Mesenteric fat pad (tissue), 1 donor: ENCODE results near the gene ZNF764. TPM values are rescaled to one million over a fixed set of nuclear protein-coding genes. Genes with fewer than 3 reads are reported as not detected.
"Not testable (repeated sequence)": the region's sequence is repeated elsewhere in the genome, so short reads cannot be mapped to it uniquely, and the experiment has no call there.

Experiments
- DNase-seq: peaks from one replicate; pipeline ENCODE4 v3.0.0-alpha.2; 2020; ENCODE audit warnings: low spot score
- long read RNA-seq: library from polyadenylated mRNA; unstranded; transcript quantifications from one replicate; pipeline ENCODE4 v2.0.0, GENCODE V29; 2020
- total RNA-seq: library from RNA; stranded (reverse); fragmentation: NEBNext Ultra II Directional; extraction: Animal tissue kit (Norgen Biotek cat#: 25700); gene quantifications from one replicate; pipeline ENCODE4 v1.2.1, GENCODE V29; 2021
- donor health status: DM: yes; HTN: yes; CAD: no.

ZNF764 gene
- 5.9 TPM for total RNA-seq
- long read RNA-seq, partial matches to known transcripts: 0 of 6 reads
- long read RNA-seq, other reads (novel, unspliced or antisense): 1 of 6 reads

DNA sequence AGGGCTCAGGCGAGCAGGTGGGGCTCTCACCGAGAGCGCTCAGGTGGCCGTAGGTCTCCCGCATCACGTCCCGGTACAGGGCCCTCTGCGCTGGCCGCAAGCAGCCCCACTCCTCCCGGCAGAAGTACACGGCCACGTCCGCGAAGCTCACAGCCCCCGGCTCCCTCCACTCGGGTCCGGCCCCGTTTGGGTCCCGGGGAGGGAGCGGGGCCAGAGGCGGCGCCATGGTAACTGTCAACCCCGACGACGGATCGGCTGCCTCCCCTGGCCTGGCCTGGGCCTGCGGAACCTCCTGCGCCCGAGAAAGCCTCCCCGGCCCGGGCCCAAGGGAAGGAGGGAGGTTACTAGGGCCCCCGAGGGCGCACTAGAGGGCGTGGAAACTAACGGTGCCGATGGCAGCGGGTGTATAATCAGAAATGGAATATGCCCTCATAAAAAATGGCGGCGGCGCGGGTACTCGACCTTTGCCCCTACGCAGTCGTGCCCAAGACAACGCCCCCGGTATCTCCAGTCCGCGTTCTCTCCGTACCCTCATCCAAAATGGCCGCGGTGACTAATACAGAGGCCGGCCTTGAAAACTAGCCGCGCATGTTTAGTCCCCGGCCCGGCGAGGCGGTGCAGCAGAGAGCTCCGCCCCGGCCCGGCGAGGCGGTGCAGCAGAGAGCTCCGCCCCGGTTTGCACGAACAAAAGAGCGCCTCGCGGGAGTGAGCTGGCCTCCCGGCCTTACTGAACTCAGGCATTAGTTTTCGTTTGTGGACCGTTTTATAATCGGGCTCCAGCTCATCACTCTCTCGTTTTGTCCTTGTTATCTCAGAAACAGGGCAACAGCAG lies at the start of gene ZNF764:
Gene ZNF764, minus strand, starts transcription at position 418 of the 832 bp plus-strand sequence. Its CDS starts 192 bp downstream, at position 226.
- peak; percentile 98 for DNase-seq

DNA sequence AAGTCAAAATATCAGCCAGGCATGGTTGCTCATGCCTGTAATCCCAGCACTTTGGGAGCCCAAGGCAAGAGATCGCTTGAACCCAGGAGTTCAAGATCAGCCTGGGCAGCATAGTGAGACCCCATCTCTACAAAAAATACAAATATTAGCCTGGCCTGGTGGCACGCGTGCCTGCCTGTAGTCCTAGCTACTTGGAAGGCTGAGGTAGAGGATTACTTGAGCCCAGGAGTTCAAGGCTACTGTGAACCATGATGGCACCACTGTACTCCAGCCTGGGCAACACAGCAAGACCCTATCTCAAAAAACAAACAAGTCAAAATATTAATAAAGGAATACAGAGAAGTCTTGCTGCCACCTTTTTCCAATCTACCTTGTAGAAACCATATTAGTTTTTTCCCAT lies 47.8 kb upstream of the ZNF764 start:
- no peak for DNase-seq

DNA sequence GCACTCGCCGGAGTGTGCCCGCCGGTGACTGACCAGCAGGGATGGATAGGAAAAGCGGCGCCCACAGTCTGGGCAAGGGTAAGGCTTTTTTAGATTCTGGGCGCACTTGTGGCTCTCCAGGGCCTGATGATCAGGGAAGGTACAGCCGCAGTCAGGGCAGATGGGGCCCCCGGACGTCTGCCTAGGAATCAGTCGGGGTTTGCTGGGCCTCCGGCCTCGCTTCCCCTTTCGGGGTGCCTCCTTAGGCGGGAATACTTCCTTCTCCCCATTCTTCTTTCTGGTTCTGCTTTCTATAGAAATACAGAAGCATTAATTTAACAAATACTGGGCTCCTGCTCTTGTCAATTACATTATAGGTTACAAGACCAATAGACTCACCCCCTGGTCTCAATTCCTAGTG lies 47.0 kb upstream of the ZNF764 start:
- DNase-seq: no peak

DNA sequence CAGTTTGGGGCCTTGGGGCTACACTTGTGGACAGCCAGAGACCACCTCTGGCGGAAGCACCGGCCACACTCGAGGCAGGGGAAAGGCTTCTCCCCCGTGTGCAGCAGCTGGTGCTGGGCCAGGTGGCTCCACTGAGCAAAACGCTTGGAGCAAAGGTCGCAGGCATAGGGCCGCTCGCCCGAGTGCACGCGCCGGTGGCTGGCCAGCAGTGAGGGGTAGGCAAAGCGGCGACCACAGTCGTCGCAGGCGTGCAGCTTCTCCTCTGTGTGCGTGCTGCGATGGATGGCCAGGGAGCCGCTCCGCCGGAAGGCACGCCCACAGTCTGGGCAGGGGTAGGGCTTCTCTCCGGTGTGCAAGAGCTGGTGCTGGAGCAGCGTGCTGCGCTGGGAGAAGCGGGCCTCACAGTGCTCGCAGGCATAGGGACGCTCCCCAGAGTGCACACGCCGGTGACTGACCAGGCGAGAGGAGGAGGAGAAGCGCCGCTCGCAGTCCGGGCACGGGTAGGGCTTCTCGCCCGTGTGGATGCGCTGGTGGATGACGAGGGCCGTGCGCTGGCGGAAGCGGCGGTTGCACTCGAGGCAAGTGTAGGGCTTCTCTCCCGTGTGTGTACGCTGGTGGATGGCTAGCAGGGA lies 46.3 kb upstream of the ZNF764 start:
- no peak for DNase-seq

DNA sequence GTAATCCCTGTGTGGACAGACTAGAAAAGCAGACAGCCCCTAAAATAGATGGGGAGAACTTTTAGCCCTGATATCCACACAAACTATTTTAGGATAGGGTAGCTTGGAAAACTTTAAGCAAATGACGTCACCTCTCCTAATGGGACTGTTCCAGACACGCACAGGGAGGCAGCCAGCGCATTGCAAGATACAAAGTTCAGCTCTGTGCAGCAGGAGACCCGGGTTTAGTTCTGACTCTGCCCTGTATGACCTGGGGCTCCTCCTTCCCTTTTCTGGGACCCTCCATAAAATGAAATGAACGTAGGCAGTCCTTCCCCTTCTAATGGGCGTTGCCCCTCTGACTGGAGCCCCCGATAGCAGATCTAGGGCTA lies 45.8 kb upstream of the ZNF764 start:
- DNase-seq: no peak

DNA sequence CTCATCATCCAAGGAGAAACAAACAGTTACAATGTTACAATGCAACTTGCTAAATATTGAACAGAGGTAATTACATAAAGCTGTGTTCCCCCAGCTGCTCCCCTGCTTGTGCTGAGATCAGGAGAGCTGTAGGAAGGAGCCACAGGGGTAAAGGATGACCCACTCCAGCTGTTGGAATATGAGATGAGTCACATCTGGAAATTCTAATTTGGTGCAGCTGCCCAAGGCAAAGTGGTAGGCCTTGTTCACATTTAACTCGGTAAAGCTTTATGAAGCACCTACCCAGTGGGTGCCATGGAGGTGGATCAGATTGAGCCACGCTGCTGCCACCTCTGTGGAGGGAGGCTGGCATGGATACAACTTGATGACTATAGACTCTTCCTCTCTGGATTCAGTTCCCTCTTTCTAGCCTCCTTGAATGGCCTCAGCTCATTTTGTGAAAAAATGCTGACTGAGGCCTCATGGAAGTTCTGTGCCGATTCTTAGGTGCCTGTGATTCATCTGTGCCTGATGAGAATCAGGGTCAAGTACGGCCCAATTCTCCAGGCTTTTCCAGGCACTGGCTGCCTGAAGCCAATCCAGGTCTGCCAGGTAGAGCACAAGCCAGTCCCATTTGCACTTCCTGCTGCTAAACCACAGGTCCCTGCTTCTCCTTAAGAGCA lies 44.6 kb upstream of the ZNF764 start:
- DNase-seq: no peak

DNA sequence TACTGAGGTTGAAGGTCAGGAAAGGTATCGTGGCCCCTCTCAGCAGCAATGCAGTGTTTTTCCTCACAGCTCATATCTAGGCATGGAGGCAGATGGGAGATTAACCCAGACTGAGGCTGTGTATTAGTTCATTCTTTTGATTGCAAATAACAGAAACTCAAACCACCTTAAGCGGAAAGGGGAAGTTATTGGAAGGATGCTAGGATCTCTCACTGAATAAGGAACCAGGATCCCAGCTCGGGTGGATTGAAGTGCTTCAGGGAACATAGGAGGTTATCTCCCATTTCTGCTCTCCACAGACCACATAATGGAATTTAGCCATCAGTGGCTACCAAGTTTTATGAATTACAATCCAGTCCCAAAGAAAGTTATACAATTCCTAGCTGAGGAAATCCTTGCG lies 43.8 kb upstream of the ZNF764 start:
- no peak for DNase-seq

DNA sequence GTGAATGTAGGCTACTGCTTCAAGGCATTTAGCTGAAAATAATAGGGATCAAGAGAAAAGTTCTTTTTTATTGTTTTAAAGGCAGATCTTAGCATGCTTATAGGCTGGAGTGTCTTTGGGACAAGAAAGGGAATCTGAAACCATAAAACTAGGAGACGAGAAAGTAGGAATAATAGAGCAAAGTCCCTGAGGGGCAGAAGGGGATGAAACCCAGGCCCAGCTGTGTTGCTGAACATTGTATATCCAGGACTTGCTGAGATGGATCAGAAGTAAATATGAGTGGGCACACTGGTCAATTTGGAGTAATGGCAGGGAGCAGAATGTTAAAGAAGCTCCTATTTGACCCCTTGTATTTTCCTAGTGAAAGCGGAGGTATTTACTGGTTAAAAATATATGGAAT lies 42.8 kb upstream of the ZNF764 start:
- DNase-seq: no peak

DNA sequence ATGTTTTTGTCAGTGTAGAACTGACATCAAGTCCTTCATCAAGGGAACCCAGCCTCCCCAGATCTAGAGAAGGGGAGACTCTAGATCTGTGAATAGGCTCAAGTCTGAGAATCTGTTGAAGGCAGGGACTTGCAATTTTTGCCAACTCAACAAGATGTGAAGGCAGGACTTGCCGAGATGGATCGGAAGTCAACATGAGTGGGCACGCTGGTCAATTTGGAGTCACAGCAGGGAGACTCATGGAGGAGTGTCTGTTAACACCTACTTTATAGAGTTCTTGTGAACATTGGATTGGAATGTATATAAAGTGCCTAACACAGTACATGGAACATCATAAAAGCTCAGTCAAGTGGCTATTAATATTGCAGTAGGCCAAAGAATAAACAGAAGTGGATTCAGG lies 42.0 kb upstream of the ZNF764 start:
- no peak for DNase-seq

DNA sequence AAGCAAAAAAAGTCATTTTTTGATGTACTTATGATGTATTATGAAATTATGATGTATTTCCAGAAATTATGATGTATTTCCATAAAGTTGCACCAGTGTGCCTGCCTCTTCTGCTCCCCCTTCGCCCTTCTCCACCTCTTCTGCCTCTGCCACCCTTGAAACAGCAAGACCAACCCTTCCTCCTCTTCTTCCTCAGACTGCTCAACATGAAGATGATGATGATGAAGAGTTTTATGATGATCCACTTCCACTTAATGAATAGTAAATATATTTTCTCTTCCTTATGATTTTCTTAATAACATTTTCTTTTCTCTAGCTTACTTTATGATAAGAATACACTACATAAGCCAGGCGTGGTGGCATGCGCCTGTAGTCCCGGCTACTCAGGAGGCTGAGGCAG lies 34.7 kb upstream of the ZNF764 start:
- DNase-seq: no peak

DNA sequence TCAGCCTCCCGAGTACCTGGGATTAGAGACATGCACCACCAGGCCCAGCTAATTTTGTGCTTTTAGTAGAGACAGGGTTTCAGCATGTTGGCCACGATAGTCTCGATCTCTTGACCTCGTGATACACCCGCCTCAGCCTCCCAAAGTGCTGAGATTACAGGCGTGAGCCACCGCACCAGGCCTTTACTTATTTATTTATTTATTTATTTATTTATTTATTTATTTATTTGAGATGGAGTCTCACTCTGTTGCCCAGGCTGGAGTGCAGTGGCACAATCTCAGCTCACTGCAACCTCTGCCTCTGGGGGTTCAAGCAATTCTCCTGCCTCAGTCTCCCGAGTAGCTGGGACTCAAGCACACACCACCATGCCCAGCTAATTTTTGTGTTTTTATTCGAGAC lies 32.7 kb upstream of the ZNF764 start:
- not testable (repeated sequence) for DNase-seq

DNA sequence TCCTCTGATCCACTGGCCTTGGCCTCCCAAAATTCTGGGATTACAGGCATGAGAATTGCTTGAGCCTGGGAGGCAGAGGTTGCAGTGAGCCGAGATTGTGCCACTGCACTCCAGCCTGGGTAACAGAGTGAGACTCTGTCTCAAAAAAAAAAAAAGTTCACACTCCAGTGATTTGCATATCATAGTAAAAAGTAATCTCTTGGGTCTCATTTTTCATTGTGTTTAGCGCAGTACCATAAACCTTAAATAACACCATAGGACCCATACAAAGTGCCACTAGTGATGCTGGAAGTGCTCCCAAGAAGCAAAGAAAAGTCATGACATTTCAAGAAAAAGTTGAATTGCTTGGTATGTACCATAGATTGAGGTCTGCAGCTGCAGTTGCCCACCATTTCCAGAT lies 31.4 kb upstream of the ZNF764 start:
- DNase-seq: not testable (repeated sequence)

DNA sequence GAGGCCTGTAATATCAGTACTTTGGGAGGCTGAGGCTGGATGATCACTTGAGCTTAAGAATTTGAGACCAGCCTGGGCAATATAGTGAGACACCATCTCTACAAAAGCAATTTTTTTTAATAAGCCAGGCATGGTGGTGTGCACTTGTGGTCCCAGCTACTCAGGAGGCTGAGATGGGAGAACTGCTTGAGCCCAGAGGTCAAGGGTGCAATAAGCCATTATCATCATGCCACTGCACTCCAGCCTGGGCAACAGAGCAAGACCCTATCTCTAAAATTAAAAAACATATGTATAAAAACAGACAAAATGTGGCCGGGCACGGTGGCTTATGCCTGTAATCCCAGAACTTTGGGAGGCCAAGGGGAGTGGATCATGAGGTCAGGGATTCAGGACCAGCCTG lies 30.5 kb upstream of the ZNF764 start:
- no peak for DNase-seq

DNA sequence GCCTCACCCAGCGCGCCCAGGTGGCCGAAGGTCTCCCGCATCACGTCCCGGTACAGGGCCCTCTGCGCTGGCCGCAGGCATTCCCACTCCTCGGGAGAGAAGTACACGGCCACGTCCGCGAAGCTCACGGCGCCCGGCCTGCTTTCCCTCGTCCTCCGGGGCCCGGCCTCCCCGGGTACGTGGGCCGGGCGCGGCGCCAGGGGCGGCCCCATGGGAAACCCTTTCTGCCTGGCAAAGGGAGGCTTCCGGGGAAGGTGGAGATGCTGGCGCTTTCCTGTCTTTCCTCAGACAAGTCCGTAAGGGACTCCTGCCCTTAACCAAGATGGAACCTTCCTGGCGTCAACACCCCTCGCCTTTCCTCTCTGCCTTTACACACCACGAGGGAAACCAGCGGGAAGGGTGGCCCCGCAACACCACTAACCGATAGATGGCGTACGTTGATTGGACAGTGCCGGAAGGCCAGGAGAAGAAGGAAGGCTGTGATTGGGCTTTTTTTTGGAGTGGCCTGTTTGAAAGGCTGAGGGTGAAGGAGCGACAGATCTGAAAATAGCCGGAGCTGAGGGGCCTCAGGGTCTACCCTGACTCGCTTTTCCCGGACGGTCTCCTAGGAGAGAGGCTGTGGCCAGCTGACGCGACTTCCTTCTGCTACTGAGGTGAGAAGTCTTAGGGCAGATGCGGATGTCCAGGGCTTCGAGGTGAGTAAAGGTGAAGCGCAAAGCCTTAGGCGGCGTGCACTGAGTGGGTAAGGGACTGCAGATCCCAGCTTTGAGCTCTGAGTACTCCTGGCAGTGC lies 27.4 kb upstream of the ZNF764 start, which contains the start of gene ZNF785:
Gene ZNF785, minus strand, starts transcription at position 298 of the 792 bp plus-strand sequence. Its CDS starts 86 bp downstream, at position 212.
- DNase-seq: peak; percentile 95

DNA sequence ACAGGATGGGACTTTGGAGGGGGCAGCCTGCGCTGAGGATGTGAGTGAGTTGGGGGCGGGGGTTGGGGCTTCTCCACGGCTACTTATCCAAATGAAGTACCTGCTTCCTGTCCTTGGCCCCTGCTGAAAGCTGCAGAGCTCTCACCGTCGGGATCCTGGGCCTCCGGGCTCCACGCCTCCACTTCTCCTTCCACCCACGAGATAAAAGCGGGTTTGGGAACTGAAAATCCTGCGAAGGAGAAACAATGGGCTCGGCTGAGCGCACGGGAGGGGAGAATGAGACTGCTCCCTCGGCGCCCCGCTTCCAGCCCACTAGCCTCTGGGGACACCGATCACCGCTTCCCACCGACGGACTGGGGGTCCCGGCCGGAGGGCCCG lies 26.8 kb upstream of the ZNF764 start:
- DNase-seq: no peak

DNA sequence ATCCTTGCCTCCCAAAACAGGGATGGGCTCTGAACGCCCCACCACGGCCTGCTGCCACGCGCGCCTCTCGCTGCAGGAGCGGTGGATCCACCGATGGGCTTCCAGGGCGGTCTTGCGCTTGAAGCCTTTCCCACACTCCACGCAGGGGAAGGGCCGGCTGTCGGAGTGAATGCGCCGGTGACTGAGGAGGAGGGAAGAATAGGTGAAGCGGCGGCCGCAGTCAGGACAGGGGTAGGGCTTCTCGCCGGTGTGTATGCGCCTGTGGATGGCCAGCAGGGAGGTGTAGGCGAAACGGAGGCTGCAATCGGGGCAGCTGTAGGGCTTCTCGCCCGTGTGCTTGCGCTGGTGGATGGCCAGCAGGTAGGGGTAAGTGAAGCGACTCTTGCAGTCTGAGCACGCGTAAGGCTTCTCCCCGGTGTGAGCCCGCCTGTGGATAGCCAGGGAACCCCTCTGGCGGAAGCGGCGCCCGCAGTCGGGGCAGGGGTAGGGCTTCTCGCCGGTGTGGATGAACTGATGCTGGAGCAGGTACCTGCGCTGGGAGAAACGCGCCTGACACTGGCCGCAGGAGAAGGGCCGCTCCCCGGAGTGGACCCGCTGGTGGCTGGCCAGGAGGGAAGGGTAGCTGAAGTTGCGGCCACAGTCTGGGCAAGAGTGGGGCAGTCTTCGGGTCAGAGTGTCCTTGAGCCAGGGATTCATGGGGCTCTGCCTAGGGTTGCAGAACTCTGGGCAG lies 24.6 kb upstream of the ZNF764 start:
- DNase-seq: no peak

DNA sequence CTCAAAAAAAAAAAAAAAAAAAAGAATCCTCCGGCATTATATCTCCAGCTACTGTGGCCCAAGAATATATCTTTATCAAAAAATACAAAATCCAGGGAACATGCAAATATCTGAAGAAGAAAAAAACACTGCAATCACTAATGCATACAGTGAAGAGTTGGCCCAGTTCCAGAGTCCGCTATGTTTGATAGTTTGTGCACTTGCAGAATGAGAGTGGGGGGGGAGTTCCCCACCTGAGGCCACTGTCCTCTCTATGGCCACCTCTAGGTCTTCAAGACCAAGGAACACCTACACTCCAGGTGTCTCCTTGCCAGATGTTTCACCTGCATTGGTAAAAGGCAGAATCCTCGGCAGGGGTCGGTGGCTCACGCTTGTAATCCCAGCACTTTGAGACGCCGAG lies 23.3 kb upstream of the ZNF764 start:
- no peak for DNase-seq

DNA sequence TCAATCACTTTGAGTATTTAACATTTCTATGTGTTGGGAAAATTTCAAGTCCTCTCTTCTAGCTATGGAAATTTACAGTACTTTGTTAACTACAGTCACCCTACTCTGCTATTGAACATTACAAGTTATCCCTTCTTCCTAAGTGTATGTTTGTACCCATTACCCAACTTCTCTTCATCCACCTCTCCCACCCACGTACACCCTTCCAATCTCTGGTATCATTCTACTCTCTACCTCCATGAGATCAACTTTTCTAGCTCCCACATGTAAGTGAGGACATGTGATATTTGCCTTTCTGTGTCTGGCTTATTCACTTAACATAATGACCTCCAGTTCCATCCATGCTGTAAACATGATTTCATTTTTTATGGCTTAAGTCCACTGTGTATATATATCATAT lies 16.5 kb upstream of the ZNF764 start:
- no peak for DNase-seq

DNA sequence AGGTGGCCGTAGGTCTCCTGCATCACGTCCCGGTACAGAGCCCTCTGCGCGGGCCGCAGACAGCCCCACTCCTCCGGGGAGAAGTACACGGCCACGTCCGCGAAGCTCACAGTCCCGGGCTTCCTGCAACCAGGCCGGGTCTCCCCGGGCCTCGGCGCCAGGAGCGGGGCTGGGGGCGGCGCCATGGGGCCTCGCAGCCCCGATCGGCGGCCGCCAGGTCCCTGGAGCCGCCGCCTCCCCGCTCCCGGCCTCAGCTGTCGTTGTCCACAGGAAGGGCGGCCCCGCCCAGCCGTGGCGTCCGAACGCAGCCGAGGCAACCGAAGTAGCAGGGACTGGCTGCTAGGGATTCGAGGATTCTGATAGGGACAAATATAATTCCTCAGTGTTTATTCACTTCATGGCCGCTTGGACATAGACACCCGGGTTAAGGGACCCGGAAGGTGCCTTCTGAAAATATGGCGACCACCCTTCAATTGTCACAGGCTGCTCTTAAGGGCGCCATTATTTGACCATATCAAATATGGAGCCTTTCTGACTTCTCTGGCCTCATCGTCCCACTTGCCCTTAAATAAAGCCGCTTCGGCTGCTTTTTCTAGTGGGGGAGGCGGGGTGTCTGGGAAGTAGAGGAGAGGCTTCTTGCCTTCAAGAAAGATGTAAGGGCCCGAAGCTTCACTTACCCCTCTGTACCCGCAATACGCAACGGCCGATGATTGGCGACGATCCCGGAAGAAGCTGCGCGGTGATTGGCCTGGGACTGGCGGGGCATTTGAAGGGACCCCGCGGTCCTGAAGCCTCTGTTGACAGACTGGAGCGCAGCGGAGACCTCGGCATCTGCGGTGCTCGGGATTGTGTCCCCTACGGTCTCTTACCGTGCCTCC lies 13.5 kb upstream of the ZNF764 start, which contains the start of gene ZNF688:
Gene ZNF688, minus strand, starts transcription at position 270 of the 878 bp plus-strand sequence. Its CDS starts 85 bp downstream, at position 185.
- peak; percentile 95 for DNase-seq
